ENCODE measurements around the gene WNT4.
A peak's percentile ranks its signal among the peaks of the same experiment; 100 is the strongest.
"Not testable (repeated sequence)": the region's sequence is repeated elsewhere in the genome, so short reads cannot be mapped to it uniquely, and the experiment has no call there.

Gene WNT4

DNA sequence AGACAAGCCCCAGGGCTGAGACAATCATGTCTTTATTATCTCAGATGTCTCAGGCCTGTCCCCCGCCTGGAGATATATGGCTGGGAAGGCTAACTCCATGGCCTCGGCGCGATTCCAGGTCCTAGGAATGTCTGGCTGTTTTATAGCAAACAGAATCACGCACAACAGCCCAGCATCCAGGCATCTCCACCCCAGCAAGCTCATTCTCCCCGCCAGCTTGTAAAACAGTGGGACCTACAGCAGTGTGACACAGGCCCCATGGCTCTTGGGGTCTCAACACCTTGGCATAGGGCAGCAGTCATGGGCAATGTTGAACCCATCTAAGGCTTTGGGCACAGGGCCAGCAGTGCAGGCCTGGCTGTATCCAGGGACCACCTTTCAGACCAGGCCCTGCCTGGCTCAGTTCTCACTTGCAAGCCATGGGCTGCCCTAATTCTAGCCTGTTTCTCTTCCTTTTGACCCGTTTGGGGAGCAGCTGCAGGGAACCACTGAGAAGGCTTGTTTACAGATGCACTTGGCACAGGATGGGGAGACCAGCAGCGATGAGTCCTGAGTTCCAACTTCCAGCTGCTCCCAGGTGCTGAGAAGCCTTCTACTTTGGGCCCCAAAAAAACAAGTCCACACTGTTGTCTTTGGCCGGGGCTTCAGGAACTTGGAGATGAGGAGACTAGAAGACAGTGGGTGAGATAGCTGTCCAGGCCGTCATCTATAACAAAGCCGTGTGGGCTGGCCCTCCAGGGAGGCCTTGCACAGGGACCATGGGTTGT is 34.4 kb downstream of the WNT4 start:
- DNase-seq (ENCODE audit: low read depth in 2 of 2), result no peak

DNA sequence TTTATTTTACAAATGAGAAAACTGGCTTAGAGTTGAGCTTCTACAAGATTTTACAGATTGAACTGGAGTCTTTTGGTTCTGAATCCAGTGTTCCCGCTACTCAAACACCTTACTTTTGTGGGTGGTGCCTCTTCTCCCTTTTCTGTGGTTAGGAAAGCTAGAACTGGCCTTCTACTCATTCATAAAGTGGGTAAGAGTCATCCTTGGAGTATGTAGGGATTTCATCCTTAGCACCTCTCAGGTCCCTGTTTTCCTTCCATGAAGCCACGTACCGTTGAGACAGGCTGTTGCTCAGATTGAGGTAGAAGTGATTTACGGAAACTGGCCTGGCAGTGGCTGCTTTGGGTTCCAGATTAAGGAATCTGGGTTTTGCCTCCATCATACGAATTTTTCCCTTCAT is 35.8 kb downstream of the WNT4 start:
- DNase-seq (ENCODE audit: low read depth in 2 of 2), result no peak

DNA sequence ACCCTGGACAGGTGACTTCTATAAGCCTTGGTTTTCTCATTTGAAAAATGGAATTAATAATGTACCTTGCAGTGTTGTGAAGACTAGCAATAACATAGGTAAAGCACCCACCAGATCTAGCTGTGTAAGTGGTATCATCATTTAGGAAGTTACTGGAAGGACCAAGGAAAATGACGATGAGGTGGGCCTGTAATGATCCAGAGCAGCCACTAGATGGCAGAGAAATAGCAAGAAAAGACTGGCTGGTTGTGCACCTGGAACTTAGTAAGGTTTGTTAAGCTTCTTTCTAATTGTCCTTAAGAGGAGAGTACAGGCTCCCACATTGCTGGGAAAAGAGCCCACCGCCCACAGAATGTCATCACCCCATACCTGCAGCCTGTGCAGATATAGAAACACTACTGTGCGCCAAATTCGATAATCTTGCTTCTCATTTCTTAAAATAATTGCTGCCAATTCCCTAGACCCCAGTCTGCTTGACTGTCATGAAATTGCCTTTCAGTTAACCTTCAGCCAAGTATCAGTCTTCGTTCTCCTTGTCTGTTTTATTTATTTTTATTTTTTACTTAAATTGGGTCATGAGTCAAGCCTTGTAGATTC is 37.2 kb downstream of the WNT4 start:
- peak in 1 of 2 donors; percentile 16 for DNase-seq (ENCODE audit: low read depth in 2 of 2)

DNA sequence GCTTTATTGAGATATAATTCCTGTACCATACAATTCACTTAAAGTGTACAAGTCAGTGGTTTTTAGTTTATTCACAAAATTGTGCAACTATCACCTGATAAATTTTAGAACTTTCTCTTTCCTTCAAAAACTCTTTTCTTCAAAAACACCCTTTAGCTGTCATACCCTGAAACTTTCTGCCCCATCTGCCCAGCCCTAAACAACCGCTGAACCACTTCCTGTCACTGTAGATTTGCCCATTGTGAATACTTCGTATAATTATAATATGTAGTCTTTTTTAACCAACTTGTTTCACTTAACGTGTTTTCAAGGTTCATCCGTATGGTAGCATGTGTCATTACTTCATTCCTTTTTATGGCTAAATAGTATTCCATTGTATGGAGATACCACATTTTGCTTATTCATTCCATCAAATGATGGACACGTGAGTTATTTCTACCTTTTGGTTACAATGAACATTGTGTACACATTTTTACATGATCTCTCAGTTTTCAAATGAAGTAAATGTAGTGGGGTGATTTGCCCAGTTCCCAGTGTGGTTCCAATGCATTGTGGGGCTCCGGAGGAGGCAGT is 37.9 kb downstream of the WNT4 start:
- DNase-seq (ENCODE audit: low read depth in 2 of 2), result no peak

DNA sequence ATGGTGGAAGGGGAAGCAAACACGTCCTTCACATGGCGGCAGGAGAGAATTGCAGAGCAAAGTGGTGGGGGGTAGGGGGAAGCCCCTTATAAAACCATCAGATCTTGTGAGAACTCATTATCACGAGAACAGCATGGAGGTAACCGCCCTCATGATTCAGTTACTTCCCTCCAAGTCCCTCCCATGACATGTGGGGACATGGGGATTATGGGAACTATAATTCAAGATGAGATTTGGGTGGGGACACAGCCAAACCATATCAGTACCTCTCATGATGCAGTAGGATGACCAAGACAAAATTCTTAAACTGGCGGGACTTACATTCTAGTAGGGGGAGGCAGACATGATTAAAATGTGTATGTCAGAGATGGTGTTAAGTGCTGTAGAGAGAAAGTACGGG is 38.8 kb downstream of the WNT4 start:
- no peak for DNase-seq (ENCODE audit: low read depth in 2 of 2)

DNA sequence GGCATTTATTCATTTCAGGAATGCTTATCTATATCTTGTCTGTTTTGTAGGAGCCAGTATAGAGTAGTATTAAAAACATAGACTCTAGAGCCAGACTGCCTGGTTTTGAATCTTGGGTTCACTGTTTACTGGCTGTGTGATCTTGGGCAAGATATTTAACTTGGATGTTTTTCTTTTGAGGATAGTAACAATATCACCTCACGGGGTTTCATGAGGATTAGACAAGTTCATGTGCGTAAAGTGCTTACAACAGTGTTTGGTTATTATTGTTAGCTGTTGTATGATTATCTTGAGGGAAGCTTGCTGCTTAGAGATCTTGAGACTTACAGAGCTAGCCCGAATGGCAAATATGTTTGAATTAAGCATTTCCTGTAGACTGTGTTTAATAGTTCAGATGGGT is 40.2 kb downstream of the WNT4 start:
- DNase-seq (ENCODE audit: low read depth in 2 of 2), result no peak

DNA sequence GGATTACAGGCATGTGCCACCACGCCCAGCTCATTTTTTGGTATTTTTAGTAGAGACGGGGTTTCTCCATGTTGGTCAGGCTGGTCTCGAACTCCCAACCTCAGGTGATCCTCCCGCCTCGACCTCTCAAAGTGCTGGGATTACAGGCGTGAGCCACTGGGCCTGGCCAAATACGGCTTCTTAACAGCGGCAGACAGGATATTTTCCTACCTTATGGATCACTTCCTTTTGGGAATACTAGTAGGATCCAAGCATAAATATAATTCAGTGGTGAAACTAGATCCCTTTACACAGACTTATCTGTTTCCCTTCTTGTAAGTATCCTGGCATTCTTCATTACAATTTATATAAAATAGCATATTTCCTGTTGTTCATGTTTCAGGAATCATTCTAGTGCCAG is 40.9 kb downstream of the WNT4 start:
- no peak for DNase-seq (ENCODE audit: low read depth in 2 of 2)

DNA sequence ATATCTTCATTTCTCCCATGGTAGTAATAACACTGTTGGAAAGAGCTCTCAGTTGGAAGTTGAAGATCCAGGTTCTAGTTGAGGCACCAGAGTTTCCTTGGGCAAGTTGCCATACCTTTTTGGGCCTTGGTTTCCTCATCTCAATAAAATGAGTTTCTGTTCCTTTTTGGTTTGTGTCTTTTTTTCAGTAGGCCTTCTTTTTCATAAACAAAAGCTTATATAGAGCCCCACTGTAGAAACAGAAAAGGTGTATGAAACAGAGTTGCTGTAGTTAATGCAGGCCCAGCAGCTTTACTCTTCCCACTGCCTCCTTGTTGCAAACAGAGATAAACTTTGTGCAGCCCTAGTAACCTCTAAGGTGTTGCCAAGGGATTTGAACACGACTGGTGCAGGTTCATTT is 41.7 kb downstream of the WNT4 start:
- no peak for DNase-seq (ENCODE audit: low read depth in 2 of 2)

DNA sequence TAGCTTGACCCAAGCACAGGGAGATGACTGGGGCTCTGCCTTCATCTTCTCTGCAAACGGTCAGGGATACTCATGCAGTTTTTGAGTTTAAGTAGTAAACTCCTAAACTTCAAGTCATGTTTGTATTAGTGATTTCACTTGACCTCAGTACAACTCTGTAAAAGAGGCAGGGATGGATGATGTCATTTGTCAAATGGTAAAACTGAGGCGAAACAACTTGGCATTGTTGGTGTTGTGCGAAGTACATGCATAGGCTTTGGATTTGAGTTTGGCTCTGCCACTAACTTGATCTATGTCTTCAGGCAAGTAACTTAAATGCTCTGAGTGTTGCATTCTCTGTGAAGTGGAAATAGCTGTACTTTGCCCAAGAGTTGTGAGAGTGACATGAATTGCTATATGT is 42.7 kb downstream of the WNT4 start:
- no peak for DNase-seq (ENCODE audit: low read depth in 2 of 2)

DNA sequence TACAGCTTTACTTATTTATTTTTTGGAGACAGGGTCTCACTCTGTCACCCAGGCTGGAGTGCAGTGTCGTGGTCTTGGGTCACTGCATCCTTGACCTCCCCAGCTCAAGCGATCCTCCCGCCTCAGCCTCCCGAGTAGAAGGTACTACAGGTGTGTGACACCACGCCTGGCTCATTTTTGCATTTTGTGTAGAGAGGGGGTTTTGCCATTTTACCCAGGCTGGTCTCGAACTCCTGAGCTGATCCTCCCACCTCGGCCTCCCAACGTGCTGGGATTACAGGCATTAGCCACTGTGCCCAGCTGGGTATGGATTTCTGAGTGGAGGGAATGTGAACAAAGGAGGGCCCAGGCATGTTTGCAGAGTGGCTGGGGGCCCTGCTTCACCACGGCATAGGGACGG is 44.1 kb downstream of the WNT4 start:
- no peak for DNase-seq (ENCODE audit: low read depth in 2 of 2)

DNA sequence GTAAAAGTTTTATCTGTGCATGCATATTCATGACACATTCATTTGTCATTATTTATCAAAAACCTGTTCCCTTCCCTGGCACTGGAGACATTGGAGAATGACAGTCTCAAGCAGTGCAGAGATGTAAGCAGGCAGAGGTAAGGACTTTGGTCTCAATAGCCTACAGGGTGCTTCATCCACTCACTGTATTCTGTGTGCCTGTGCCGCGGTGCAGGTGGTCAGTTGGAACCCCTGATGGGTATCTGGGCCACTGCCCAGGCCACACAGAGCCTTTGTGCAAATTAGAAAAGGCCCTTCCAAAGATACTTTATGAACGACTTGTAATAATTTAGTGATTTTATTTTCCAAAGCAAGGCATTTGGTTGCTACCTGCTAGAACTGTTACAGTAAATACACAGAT is 46.4 kb downstream of the WNT4 start:
- DNase-seq (ENCODE audit: low read depth in 2 of 2), result no peak

DNA sequence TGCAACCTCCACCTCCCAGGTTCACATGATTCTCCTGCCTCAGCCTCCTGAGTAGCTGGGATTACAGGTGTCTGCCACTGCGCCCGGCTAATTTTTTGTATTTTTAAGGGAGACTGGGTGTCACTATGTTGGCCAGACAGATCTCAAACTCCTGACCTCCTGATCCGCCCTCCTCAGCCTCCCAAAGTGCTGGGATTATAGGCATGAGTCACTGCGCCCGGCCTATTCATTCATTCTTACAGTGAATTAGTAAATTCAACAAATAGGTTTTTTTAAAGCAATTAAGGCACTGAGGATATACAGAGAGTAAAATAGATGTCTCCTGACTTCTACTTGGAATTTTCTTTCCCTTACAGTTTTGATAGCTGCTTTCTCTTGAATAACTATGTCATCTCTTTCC is 46.9 kb downstream of the WNT4 start:
- DNase-seq (ENCODE audit: low read depth in 2 of 2), result no peak

DNA sequence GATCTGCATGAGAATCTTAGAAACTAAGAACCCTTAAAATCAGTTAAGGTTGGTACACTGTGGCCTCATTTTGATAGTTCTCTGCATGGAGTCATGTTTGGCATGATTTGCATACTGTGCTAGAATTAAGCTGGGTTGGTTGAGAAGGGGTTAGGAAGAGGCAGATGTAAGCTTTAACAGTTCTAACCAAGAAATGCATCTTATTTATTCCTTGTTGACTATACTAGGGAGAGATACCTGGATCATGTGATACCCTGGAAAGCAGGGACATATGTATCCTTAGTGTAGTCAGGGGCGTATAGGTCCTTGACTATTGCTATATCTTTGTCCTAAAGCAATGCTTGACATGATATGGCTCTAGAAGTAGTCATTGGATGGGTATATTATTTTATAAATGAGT is 49.4 kb downstream of the WNT4 start:
- DNase-seq (ENCODE audit: low read depth in 2 of 2), result no peak

DNA sequence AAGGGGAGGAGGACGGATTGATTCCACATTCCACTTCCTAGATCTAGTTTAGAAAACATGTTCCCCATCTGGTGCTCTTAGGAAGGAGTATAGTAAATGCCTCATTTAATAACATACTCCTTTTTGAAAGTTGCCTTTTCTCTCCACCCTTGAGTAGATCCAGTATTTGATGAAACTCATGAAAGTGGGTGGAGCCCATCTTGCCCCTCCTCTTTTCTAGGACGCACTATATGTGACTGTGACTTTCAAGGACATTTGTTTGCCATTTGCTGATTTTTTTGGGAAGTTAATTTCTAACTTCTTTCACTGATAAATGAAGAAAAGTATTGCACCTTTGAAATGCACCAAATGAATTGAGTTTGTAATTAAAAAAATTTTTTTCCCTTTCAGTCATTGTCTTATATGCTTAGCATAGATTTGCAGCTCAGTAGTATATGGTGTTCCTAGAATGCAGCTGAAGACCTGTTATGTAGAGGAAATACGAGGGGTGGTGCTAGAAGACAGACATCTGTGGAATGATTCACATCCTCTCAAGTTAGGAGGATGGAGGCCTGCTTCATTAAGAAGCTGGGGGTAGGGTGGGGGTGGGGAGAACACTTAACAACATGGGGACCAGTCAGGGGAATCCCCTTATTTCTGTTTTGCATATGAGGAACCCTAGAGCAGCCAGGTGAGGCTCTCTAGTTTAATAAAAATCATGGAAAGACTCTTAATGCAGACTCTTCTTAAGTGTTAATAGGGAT is 50.7 kb downstream of the WNT4 start:
- DNase-seq (ENCODE audit: low read depth in 2 of 2), result not testable (repeated sequence)

DNA sequence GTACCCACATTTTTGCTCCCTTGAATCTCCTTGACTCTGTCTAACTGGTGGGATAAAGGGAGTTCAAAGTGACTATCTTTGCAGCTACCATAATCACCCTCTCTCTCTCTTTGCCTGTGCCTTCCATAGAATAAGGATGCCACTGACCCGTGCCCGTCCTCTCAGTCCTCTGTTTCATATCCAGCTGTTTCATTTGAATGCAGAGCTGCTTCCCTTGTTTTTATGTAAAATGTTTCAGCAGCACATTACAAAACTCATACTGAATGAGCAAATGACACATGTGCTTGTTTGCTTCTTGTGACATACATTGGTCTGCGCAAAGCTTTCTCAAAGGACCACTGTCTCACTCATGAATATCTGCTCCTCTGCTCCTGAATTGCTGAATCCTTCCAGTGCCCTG is 52.0 kb downstream of the WNT4 start:
- DNase-seq (ENCODE audit: low read depth in 2 of 2), result no peak

DNA sequence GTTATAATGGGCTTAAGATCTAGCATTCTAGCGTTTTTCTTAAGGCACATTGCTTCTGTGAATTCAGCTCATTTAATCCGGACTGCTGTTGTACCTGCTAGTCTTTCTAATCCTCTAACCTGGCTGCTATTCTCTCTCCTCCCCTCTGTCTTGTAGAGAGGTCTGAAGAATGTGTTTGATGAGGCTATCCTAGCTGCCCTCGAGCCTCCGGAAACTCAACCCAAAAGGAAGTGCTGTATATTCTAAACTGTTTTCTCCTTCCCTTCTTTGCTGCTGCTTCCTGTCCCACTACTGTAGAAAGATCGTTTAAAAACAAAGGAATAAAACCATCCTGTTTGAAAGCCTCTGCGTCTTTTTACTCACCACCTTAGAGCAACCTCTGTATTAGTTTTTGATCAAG is 53.1 kb downstream of the WNT4 start:
- no peak for DNase-seq (ENCODE audit: low read depth in 2 of 2)

DNA sequence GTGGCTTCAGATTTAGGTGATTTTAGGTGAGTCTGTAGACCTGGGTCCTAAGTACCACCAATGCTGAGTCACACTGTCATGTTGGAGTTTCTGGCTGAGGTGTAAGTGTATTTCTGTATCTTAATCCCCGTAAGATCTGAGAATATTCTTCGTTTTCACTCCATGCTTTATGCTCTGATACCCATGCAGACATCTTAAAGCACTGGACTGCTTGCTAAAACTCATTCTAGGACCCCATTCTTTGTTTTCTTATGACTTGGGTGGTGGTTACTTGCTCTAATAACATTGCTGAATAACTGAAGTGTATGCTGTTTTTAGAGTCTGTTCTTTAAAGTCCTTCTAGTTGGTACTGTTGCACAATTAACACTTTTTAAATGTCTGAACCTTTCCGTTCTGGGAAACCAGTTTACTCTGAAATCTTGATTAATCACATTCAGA is 53.7 kb downstream of the WNT4 start:
- no peak for DNase-seq (ENCODE audit: low read depth in 2 of 2)

DNA sequence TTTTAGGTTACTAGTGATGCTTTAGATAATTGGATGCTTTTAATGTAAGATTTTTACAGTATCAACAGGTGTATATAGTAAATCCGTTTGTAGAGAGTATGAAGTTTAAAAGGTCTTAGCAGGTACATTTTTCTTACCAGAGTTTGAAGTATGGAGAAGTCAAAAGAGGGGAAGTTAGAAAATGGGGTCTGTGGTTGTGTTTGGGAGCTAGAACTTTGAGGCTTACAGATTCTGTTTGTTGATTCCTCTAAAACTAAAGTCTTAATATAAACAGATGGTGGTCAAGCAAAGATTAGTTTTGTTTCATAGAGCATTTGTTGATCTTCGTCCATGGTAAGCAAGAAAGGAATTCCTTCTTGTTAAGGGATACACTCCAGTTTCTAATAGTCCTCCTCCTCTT is 54.6 kb downstream of the WNT4 start:
- no peak for DNase-seq (ENCODE audit: low read depth in 2 of 2)

DNA sequence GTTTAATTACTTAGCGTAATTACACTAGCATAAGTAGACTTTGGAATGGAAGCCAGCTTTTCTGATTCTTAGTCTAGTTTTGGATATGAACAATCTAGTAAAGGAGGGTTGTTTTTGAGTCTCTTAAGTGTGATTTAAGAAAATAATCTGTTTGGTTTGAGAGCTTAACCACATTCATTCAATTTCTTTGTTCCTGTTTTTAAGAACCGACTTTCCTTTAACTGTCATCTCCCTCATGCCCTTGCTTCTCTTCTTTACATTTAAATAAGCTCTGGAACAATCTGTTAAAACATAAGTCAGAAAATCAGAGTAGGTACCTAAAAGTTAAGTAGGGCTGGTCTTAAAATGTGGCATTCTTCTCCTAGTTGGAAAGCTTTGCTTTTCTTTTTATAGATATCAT is 62.7 kb downstream of the WNT4 start:
- no peak for DNase-seq (ENCODE audit: low read depth in 2 of 2)

DNA sequence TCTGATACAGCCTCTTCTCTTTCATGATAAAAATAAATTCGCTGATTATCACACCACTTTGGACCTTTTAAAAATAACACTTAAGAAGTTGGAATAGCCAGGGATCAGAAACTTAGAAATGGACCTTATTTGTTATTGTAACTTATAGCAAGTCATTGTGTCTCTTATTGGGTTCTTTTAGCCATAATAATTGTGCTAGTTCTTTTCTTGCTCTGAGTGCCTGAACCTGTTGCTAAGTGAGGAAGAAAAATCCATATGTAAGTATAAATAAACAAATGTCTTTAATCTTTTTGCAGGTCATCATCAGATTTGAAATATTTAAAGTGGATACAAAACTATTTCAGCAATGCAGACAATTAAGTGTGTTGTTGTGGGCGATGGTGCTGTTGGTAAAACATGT is 64.8 kb downstream of the WNT4 start:
- DNase-seq (ENCODE audit: low read depth in 2 of 2), result no peak

DNA sequence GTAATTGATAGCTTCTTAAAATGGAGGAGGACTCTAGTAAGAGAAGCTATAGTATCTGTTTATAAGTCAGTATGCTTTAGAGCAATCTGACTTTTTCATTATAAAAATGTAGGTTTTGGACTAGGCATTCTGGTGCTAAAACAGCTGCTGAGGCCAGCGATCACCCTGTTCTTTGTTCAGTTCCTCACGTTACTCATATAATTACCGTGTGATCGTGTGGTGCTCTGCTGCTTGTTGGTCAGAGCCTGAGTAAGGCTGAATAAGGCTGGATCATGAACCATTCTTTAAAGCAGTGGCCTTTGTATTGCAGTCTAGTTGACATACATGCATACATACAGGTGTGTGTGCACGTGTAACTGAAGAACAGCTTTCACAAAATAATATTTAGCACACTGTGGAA is 65.2 kb downstream of the WNT4 start:
- no peak for DNase-seq (ENCODE audit: low read depth in 2 of 2)

DNA sequence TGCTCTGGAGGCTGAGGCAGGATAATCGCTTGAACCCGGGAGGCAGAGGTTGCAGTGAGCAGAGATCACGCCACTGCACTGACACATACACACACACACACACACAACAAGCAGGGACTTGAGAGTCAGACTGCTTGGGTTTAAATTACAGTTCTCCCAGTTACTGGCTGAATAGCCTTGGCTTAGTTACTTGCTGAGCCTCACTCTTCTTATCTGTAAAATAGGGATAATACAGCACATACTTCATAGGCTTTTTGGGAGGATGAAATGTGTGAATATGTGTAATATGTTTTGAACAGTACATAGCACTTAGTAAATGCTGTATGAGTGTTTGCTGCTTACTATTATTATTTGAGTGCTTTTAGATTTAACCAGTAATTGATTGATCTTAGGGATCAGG is 66.6 kb downstream of the WNT4 start:
- no peak for DNase-seq (ENCODE audit: low read depth in 2 of 2)

DNA sequence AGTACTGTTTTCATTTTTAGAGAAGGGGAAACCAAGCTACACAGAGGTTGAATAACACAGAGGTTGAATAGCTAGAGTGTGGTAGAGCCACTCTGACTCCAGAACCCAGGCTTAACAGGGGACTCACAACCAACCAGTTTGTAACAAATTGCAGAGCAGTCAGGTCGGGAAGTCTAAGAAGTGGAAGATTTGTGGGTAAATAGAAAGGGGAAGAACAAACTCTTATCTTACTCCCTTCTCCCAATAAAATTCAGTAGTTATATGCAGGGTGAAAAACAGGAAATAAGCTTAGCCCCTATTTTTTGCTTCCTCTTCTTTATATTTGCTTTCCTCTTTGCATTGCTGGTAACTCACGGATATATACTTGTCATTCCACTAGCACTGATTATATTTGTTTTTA is 67.2 kb downstream of the WNT4 start:
- DNase-seq (ENCODE audit: low read depth in 2 of 2), result no peak

All from stimulated activated CD8-positive, alpha-beta memory T cell treated with anti-CD3 and anti-CD28 coated beads, Interleukin-2, amount 100 ng/mL, for 1 hour (primary cell).